Measurements from ENCODE around the gene ELMO1.

The ELMO1 gene

GRCh38 chr7:37096341-37096740 lies 352.3 kb downstream of the ELMO1 start:
- no peak for DNase-seq (ENCODE audit: low spot score)

DNA sequence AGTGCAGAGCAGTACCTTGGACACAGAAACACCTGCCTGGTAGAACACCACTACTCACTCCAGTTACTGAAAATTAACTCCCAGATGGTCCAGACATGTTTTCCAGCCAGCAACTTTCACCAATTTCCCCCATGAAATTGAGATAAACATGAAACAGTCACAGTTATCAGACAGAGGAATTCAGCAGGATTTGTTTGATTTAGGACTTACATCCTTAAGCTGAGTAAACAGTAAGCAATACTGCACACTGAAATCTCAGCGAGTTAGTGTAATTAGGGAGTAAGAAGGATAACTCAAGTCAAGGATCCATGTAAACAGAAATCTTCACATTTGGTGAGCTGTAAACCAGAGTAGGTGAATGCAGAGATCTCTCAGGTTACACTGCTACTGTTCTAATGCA lies 353.5 kb downstream of the ELMO1 start:
- DNase-seq (ENCODE audit: low spot score) = no peak

- DNase-seq (ENCODE audit: low spot score) = no peak
Observed at GRCh38 chr7:37093257-37093656, 355.4 kb downstream of the ELMO1 start.

DNA sequence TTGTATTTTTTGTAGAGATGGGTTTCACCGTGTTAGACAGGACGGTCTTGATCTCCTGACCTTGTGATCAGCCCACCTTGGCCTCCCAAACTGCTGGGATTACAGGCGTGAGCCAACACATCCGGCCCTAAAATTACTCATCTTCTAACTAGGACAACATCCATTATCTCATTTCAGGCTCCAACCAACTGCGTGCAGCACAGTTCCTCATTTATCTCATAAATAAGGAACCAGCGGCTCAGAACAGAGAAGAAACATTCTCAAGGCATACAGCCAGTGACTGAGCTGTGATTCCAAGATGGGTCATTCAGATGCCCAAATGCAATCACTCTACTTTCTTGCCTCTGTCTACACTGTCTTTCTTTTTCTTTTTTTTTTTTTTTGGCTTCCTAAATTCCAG lies 356.1 kb downstream of the ELMO1 start:
- DNase-seq (ENCODE audit: low spot score) = no peak

GRCh38 chr7:37089972-37090371 lies 358.7 kb downstream of the ELMO1 start:
- DNase-seq (ENCODE audit: low spot score) = peak; percentile 31

DNA sequence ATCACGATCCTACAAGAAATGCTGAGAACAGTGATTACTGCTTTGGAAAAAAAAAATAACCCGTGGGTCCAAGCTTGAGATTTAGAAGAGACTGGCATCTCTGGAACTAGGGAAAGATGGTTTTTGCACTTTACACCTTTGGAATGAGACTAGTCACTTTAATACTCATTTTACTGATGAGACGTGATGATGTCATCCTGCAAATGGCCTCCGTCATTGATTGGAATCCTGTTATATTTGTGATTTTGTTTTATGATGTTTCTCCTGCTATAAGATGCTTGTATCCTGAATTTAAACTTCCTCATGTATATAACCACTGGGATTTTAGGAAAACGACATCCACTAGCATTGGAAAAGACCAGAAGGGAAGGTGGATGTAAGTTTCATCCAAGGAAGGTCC lies 363.1 kb downstream of the ELMO1 start:
- DNase-seq (ENCODE audit: low spot score) = no peak

DNA sequence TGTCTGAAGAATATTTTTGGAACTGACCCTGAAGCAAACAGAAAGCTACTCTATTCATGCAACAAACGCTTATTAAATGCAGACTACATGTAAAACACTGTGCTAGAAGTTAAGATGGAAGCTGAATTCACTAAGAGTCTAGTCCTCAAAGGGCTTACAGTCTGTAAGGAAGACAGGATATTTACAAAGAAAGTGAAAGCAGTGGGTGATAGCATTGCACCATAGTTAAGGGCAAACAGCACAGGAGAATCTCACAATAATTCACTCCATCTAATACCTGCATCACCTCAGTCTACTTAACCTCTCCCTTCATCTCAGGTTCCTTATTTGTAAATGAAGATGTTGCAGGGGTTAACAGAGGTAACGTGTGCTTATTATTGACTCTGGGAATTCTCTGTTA lies 364.4 kb downstream of the ELMO1 start:
- DNase-seq (ENCODE audit: low spot score) = no peak

- DNase-seq (ENCODE audit: low spot score) = no peak
Observed at GRCh38 chr7:37083311-37084096, 365.2 kb downstream of the ELMO1 start.

- DNase-seq (ENCODE audit: low spot score) = peak; percentile 69
Observed at GRCh38 chr7:37081436-37081835, 367.2 kb downstream of the ELMO1 start.

- DNase-seq (ENCODE audit: low spot score) = no peak
Observed at GRCh38 chr7:37079420-37079819, 369.2 kb downstream of the ELMO1 start.

DNA sequence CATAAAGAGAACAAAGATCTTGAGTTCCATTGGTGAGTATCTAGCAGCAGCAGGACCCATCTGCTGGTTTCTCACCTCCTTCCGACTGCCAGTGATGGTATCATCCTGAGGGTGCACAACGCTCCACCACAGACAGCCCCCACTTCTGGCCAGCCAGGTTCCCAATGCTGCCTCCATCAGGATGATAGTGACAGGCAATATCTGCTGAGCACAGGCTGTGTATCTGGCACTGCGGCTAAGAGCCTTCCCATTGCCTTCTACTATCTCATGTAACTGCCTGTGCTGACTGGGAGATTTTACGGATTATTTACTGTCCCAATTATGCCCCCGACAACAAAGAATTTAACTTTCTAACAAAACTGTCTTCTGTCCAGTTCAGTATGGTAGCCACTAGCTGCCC lies 372.0 kb downstream of the ELMO1 start:
- DNase-seq (ENCODE audit: low spot score) = no peak

DNA sequence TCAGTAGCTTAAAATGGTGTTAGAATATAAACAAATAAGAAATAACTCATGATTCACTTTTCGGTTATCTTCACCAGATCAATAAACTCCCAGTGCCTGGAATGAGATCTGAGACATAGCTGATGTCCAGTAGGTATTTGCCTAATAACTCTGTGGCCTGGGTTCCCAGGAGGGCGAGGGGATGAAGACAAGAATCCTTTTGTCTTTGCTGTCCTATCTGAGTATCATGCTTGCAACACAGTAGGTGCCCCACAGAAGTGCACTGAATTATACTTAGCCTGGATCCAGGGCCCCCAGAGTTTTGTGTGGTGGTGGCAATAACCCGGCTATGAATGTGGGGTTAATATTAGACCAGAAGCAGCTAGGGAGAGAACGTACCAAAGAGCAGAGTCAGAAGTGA lies 374.3 kb downstream of the ELMO1 start:
- no peak for DNase-seq (ENCODE audit: low spot score)

- no peak for DNase-seq (ENCODE audit: low spot score)
Observed at GRCh38 chr7:37071124-37071523, 377.5 kb downstream of the ELMO1 start.

- DNase-seq (ENCODE audit: low spot score) = no peak
Observed at GRCh38 chr7:37070471-37070870, 378.2 kb downstream of the ELMO1 start.

GRCh38 chr7:37070031-37070430 lies 378.6 kb downstream of the ELMO1 start:
- DNase-seq (ENCODE audit: low spot score) = no peak

- DNase-seq (ENCODE audit: low spot score) = no peak
Observed at GRCh38 chr7:37069336-37069735, 379.3 kb downstream of the ELMO1 start.

GRCh38 chr7:37068902-37069301 lies 379.8 kb downstream of the ELMO1 start:
- DNase-seq (ENCODE audit: low spot score) = no peak

GRCh38 chr7:37068038-37068437 lies 380.6 kb downstream of the ELMO1 start:
- DNase-seq (ENCODE audit: low spot score) = no peak

DNA sequence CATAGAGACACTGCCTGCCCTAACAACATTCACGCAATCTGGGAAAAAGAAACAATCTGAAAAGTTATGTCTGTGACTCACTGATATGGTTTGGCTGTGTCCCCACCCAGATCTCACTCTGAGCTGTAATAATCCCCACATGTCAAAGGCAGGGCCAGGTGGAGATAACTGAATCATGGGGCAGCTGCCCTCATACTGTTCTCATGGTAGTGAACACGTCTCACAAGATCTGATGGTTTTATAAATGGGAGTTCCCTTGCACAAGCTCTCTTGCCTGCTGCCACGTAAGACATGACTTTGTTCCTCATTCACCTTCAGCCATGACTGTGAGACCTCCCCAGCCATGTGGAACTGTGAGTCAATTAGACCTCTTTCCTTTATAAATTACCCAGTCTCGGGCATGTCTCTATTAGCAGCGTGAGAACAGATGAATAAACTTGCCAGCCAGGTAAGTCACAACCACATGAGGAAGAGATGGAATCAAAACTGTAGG lies 382.8 kb downstream of the ELMO1 start:
- DNase-seq (ENCODE audit: low spot score) = peak; percentile 32

- DNase-seq (ENCODE audit: low spot score) = no peak
Observed at GRCh38 chr7:37062560-37062859, 386.2 kb downstream of the ELMO1 start.

GRCh38 chr7:37061849-37062559 lies 386.7 kb downstream of the ELMO1 start:
- DNase-seq (ENCODE audit: low spot score) = no peak

DNA sequence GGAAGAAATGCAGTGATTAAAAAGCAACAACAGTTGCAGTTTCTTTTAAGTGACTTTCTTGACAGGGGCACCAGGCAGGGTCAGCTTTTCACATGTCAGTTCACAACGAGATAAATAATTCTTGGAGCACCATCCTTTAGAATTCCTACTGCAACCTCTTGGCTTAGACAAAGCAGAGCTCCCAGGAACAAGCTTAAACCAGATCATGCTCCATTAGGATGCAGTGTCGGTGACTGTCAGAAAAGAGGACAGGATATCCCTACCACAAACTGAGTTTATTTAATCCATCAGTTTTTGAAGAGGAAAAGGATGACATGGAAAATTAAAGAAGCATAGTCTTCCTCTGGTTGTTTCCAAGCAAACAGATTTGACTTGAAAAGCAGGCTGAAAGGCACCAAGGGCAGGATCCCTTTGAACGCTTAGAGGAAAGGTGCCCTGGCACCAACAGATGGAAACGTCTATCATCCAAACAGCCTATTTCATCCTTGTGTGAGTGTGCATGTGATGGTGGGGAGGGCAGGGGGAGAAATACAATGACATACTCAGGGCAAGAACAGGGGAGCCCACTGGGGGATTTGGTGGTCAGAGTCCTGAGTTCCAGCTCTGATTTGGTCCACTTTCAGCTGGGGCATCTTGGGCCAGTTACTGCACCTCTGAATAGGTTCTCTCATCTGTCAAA lies 392.3 kb downstream of the ELMO1 start:
- no peak for DNase-seq (ENCODE audit: low spot score)

GRCh38 chr7:37054624-37055241 lies 393.9 kb downstream of the ELMO1 start:
- no peak for DNase-seq (ENCODE audit: low spot score)
